IMR-90 (cell line): Measurements from ENCODE around the gene MED12L.
A peak's percentile ranks its signal among the peaks of the same experiment; 100 is the strongest.

ENCODE experiments used
- BHLHE40 ChIP-seq: fragments of 150-350 bp; IDR thresholded peaks from 2 replicates; pipeline ENCODE4 v1.6.1; 2016; ENCODE audit warnings: mild to moderate bottlenecking, low read depth, low read length
- CEBPB ChIP-seq: IDR thresholded peaks from 2 replicates; pipeline ENCODE4 v1.6.1; 2012; ENCODE audit warnings: low read depth, low read length, improper control_type of control experiment
- CTCF ChIP-seq: conservative IDR thresholded peaks from 2 replicates; pipeline ENCODE4 v1.5.1; 2012; ENCODE audit warnings: mild to moderate bottlenecking, low read depth, low read length, improper control_type of control experiment
- ELK1 ChIP-seq: fragments of 150-350 bp; IDR thresholded peaks from 2 replicates; pipeline ENCODE4 v1.6.1; 2016; ENCODE audit warnings: low read depth, mild to moderate bottlenecking, low read length, moderate library complexity, borderline replicate concordance
- FOS ChIP-seq: fragments of 150-350 bp; IDR thresholded peaks from 2 replicates; pipeline ENCODE4 v1.6.1; 2016; ENCODE audit warnings: low read depth, low read length
- MAFK ChIP-seq: IDR thresholded peaks from 2 replicates; pipeline ENCODE4 v1.6.1; 2012; ENCODE audit warnings: low read depth, low read length, improper control_type of control experiment
- MXI1 ChIP-seq: IDR thresholded peaks from 2 replicates; pipeline ENCODE4 v1.6.1; 2012; ENCODE audit warnings: low read depth, mild to moderate bottlenecking, low read length, moderate library complexity, borderline replicate concordance
- POLR2A ChIP-seq: IDR thresholded peaks from 2 replicates; pipeline ENCODE4 v1.6.1; 2012; ENCODE audit warnings: mild to moderate bottlenecking, low read depth, low read length
- RAD21 ChIP-seq: IDR thresholded peaks from 2 replicates; pipeline ENCODE4 v1.6.1; 2012; ENCODE audit warnings: low read length, improper control_type of control experiment
- USF2 ChIP-seq: fragments of 150-350 bp; IDR thresholded peaks from 2 replicates; pipeline ENCODE4 v1.6.1; 2017; ENCODE audit warnings: mild to moderate bottlenecking, antibody characterized with exemption, low read length, low read depth

GRCh38 chr3:151210676-151211381 lies 125.4 kb downstream of the MED12L start:
- TF ChIP-seq MXI1 (no peak), CTCF (no peak), FOS (no peak), BHLHE40 (no peak), POLR2A (no peak), RAD21 (no peak), USF2 (no peak), ELK1 (no peak), CEBPB (0 out of 2 replicates have a peak, but pooled peaks have one; percentile 2), MAFK (no peak)
